ENCODE results near the gene ZNF641.

GRCh38 chr12:48388938-48389337 lies 38.2 kb upstream of the ZNF641 start:
- TF ChIP-seq EP300 (IDR thresholded peaks at IDR 0.05) (no peak), POLR2A (IDR thresholded peaks at IDR 0.05) (no peak)
